Kidney epithelial cell (primary cell): ENCODE measurements around the gene NEU2. TPM values are rescaled to one million over a fixed set of nuclear protein-coding genes. Genes with fewer than 3 reads are reported as not detected.

Source experiments
- DNase-seq: peaks from one replicate; pipeline ENCODE4 v3.0.0-alpha.2; 2010; ENCODE audit warnings: low read depth
- H3K27me3 ChIP-seq: 2 replicates; pipeline ENCODE4 v1.6.0; 2011; ENCODE audit warnings: low read length; ENCODE audit not compliant: control insufficient read depth, insufficient read depth
- H3K36me3 ChIP-seq: 2 replicates; pipeline ENCODE4 v1.5.1; 2011; ENCODE audit warnings: low read length; ENCODE audit not compliant: control insufficient read depth, insufficient read depth
- H3K4me3 ChIP-seq: 2 replicates; pipeline ENCODE4 v1.5.1; 2011; ENCODE audit warnings: low read depth, mild to moderate bottlenecking, control low read depth, low read length
- CTCF ChIP-seq: IDR thresholded peaks from 2 replicates; pipeline ENCODE4 v1.5.1; 2011; ENCODE audit warnings: mild to moderate bottlenecking, moderate library complexity, low read length, control low read depth, inconsistent platforms; ENCODE audit not compliant: insufficient read depth, poor library complexity, severe bottlenecking
- total RNA-seq: library from RNA; depleted of rRNA; stranded (reverse); fragments of >200 nt; gene quantifications from 2 replicates; pipeline ENCODE4 v1.2.3, GENCODE V29; 2015

Gene NEU2
- total RNA-seq, 1 donor from 2014 or later = not detected

GRCh38 chr2:233020454-233020853 lies 12.0 kb upstream of the NEU2 start:
- no peak for TF ChIP-seq CTCF
- H3K36me3 ChIP-seq = no peaks in the 10 kb centered on the region
- no peaks in the 10 kb centered on the region for H3K27me3 ChIP-seq
- H3K4me3 ChIP-seq = no peak overlapping the region
- no peak for DNase-seq

- no peak for TF ChIP-seq CTCF
- H3K27me3 ChIP-seq = no peaks in the 10 kb centered on the region
- no peaks in the 10 kb centered on the region for H3K36me3 ChIP-seq
- H3K4me3 ChIP-seq = no peak overlapping the region
- no peak for DNase-seq
Observed at GRCh38 chr2:233021771-233022170, 10.7 kb upstream of the NEU2 start.

GRCh38 chr2:233022561-233022960 lies 9.9 kb upstream of the NEU2 start:
- Histone ChIP-seq H3K4me3 (no peak overlapping the region), H3K27me3 (no peaks in the 10 kb centered on the region), H3K36me3 (no peaks in the 10 kb centered on the region)
- no peak for TF ChIP-seq CTCF
- no peak for DNase-seq

GRCh38 chr2:233023007-233023760 lies 9.3 kb upstream of the NEU2 start:
- DNase-seq = no peak
- Histone ChIP-seq H3K4me3 (no peak overlapping the region), H3K27me3 (no peaks in the 10 kb centered on the region), H3K36me3 (no peaks in the 10 kb centered on the region)
- no peak for TF ChIP-seq CTCF

- no peak for TF ChIP-seq CTCF
- no peaks in the 10 kb centered on the region for H3K36me3 ChIP-seq
- no peaks in the 10 kb centered on the region for H3K27me3 ChIP-seq
- DNase-seq = no peak
- no peak overlapping the region for H3K4me3 ChIP-seq
Observed at GRCh38 chr2:233023761-233024410, 8.6 kb upstream of the NEU2 start.

- Histone ChIP-seq H3K27me3 (no peaks in the 10 kb centered on the region), H3K36me3 (no peaks in the 10 kb centered on the region), H3K4me3 (no peak overlapping the region)
- no peak for DNase-seq
- TF ChIP-seq CTCF = no peak
Observed at GRCh38 chr2:233025706-233026105, 6.8 kb upstream of the NEU2 start.
